NT2/D1 (cell line): ENCODE data around the gene PSMG1.

Source experiments
- SUZ12 ChIP-seq: IDR thresholded peaks from 2 replicates; pipeline ENCODE4 v1.6.1; 2011; ENCODE audit not compliant: insufficient read length, insufficient read depth; ENCODE audit errors: extremely low read depth
- YY1 ChIP-seq: IDR thresholded peaks from 2 replicates; pipeline ENCODE4 v1.6.1; 2011; ENCODE audit not compliant: insufficient read length, insufficient read depth

DNA sequence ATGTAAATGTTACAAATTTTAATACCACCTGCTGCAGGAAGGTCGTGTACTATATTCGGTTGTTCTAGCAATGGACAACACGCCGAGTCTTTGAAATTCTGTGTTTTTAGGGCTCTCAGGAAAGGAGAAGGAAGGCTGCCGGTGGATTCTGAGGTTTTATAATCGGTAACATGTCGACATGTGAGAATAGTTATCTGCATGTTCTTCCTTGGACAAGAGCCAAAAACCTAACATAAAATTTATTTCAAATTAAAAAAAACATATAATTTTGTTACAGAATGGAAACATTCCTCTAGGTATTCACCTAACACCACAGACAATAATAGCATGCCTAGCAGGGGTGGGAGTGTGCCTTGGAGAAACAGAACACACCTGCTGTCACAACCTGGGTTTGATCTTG, 4.8 kb downstream of the PSMG1 start:
- TF ChIP-seq YY1 = no peak
- TF ChIP-seq SUZ12 = no peak
